Activated CD4-positive, CD25-positive, alpha-beta regulatory T cell treated with anti-CD3 and anti-CD28 coated beads, Interleukin-2, amount 50 U/mL, for 72 hours (primary cell): ENCODE data around the gene SPHK1.

Experiments
- DNase-seq: peaks from one replicate; pipeline ENCODE4 v3.0.0; 2021

Gene SPHK1

DNA sequence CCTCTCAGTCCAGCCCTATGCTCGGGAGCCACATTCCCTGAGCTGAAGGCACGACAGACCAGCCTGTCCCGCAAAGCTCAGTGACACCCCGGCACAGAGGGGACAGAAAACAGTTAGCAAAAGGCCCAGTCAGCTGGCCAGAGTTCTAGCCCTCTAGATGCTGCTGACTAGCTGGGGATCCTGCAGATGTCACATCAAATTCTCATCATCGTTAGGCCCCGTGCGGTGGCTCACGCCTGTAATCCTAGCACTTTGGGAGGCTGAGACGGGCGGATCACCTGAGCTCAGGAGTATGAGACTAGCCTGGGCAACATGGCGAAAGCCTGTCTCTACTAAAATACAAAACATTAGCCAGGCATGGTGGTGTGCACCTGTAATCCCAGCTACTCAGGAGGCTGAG, 51.3 kb downstream of the SPHK1 start:
- no peak for DNase-seq
